Measurements from ENCODE around the gene LPCAT3. TPM values are rescaled to one million over a fixed set of nuclear protein-coding genes. Genes with fewer than 3 reads are reported as not detected.

Gene LPCAT3
- total and polyA plus RNA-seq, 2 of the 13 experiments (the other 11 are each of a cell fraction or from before 2014, with no cell fraction given), result 44.5 to 64.3 TPM

GRCh38 chr12:6943389-6943721 lies 74.9 kb downstream of the LPCAT3 start (continued):
- TF ChIP-seq KDM2A (CRISPR knock-in tag; IDR thresholded peaks at IDR 0.05; ENCODE audit: borderline replicate concordance, low read depth) (peak; percentile 10; the same call in 1 of the 2 replicates), SALL1 (CRISPR knock-in tag; IDR thresholded peaks at IDR 0.05) (no peak), RFX1 (IDR thresholded peaks at IDR 0.05) (no peak), ZNF260 (CRISPR knock-in tag; IDR thresholded peaks at IDR 0.05; ENCODE audit: borderline replicate concordance, low read depth) (no peak), ZNF234 (CRISPR knock-in tag; conservative IDR thresholded peaks at IDR 0.05) (no peak; the same call in 1 of the 2 replicates), RBAK (CRISPR knock-in tag; IDR thresholded peaks at IDR 0.05) (no peak), ATF7-NPFF (CRISPR knock-in tag; IDR thresholded peaks at IDR 0.05; ENCODE audit: low read depth) (no peak), MYC (CRISPR knock-in tag; IDR thresholded peaks at IDR 0.05; ENCODE audit: borderline replicate concordance) (no peak), E2F1 (CRISPR knock-in tag; IDR thresholded peaks at IDR 0.05) (no peak), ZSCAN12 (CRISPR knock-in tag; IDR thresholded peaks at IDR 0.05) (no peak), ZSCAN22 (CRISPR knock-in tag; IDR thresholded peaks at IDR 0.05) (no peak), NKX3-1 (CRISPR knock-in tag; IDR thresholded peaks at IDR 0.05) (no peak), TEAD3 (CRISPR knock-in tag; optimal IDR thresholded peaks at IDR 0.05; ENCODE audit: borderline replicate concordance) (no peak), SOX6 (IDR thresholded peaks at IDR 0.05) (no peak), SOX6 (CRISPR knock-in tag; IDR thresholded peaks at IDR 0.05) (no peak), NFKBIZ (CRISPR knock-in tag; IDR thresholded peaks at IDR 0.05) (no peak), RFXANK (CRISPR knock-in tag; IDR thresholded peaks at IDR 0.05) (no peak), DRAP1 (CRISPR knock-in tag; IDR thresholded peaks at IDR 0.05) (no peak), ZNF772 (CRISPR knock-in tag; IDR thresholded peaks at IDR 0.05) (no peak), ZNF407 (CRISPR knock-in tag; IDR thresholded peaks at IDR 0.05; ENCODE audit: not compliant biosample characterization) (no peak), ZNF629 (CRISPR knock-in tag; conservative IDR thresholded peaks at IDR 0.05) (no peak), IRF1 (CRISPR knock-in tag; IDR thresholded peaks at IDR 0.05; ENCODE audit: low read depth) (no peak), ZNF225 (CRISPR knock-in tag; IDR thresholded peaks at IDR 0.05) (no peak)

All from HepG2 (cell line).